Stromal cell of bone marrow (primary cell): ENCODE measurements around the gene PACSIN1.

ENCODE experiments used
- DNase-seq: peaks from one replicate; pipeline ENCODE4 v3.0.0-alpha.2; 2012; ENCODE audit warnings: low read depth

PACSIN1 gene

DNA sequence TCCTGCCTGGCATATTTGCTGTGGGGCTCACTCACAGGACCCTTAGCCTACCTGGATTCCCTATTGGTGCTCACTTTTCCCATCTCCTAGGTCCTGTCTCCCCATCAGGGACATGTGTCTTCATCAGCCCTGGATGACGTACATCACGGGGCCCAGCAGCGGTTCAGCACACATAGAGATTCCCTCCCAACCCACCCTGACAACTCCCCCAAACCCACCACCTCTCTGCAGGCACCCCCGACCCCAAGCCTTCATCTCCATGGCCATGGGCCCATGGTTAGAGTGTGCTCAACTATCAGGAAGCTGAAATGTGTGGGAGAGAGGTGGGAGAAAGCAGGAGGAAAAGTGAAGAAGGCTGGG lies 115.7 kb downstream of the PACSIN1 start:
- no peak for DNase-seq

DNA sequence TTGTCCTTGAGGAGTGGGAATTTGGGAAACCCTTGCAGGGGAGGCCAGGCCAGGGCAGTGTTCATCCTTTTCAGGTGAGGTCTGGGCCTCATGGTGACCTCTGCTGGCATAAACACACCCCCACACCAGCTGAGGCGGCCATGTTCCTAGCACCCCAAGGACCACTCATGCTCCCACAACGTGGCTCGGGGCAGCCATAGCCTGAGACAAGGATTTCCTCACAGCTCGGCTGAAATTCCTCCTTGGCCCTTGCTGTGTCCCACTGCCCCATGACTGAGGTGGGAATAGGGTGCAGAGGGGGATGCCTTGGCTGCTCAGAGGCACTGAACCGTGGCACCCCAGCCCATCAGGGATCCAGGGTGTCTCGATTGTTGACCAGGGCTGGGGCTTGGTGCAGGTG lies 117.6 kb downstream of the PACSIN1 start:
- DNase-seq = no peak

DNA sequence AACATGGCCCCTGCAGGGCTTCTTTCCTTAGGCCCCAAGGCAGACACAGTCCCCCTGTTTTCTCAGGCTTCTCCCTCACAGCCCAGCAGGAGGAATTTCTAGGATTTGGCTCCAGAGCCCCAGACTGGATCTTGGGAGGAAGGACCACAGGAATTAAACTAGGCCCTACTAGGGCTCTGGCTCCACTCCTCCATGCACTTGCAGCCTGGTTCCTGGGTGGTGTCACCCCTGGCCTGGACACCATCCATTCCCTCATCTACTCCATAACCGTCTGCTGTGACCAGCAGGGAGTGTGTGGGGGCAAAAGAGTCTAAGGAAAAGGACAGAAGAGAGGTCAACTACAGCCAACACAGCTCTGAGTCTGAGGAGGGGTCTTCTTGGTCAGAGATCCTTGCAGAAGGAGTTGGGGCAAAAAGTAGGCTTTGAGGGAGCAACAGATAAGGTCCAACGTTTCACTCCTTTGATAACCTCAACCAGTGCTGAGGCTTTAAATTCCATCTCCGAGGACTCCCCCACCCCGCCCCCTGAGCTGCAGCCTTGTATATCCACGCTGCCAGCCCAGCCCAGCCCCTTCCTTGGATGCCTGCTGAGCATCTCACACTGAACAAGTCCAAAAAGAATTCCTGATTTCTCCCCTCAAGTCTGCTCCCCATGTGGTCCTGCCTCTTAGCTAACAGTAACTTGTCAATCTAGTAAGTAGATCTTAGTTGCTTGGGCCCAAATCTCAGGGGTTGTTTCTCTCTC lies 118.2 kb downstream of the PACSIN1 start:
- no peak for DNase-seq

DNA sequence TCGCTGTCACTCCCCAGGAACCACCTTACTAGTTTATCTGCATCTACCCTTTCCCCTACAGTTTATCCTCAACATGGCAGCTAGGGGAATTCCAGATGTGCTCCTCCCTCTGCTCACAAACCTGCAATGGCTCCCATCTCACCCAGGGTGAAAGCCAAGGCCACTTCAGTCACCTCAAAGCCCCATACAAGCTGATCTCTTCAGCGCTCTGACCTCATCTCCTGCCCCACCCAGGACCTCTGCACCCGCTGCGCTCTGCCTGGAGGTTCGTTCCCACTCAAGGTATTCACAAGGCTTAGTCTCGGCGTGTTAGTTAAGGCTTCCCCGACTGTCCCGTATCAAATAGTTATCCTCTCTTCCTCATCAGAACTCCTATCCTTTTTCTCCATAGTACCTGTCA lies 118.8 kb downstream of the PACSIN1 start:
- DNase-seq = no peak
